GM12892 (cell line): Measurements from ENCODE around the gene CXorf49B.
"Not testable (repeated sequence)": the region's sequence is repeated elsewhere in the genome, so short reads cannot be mapped to it uniquely, and the experiment has no call there.

ENCODE experiments used
- POLR2A ChIP-seq: IDR thresholded peaks from 2 replicates; pipeline ENCODE4 v1.6.1; 2011; ENCODE audit warnings: low read depth, low read length, control low read depth
- POLR2AphosphoS5 ChIP-seq: IDR thresholded peaks from 2 replicates; pipeline ENCODE4 v1.6.1; 2011; ENCODE audit warnings: low read depth, low read length, control low read depth
- TAF1 ChIP-seq: IDR thresholded peaks from 2 replicates; pipeline ENCODE4 v1.6.1; 2011; ENCODE audit warnings: low read depth, mild to moderate bottlenecking, control low read depth, low read length, borderline replicate concordance

DNA sequence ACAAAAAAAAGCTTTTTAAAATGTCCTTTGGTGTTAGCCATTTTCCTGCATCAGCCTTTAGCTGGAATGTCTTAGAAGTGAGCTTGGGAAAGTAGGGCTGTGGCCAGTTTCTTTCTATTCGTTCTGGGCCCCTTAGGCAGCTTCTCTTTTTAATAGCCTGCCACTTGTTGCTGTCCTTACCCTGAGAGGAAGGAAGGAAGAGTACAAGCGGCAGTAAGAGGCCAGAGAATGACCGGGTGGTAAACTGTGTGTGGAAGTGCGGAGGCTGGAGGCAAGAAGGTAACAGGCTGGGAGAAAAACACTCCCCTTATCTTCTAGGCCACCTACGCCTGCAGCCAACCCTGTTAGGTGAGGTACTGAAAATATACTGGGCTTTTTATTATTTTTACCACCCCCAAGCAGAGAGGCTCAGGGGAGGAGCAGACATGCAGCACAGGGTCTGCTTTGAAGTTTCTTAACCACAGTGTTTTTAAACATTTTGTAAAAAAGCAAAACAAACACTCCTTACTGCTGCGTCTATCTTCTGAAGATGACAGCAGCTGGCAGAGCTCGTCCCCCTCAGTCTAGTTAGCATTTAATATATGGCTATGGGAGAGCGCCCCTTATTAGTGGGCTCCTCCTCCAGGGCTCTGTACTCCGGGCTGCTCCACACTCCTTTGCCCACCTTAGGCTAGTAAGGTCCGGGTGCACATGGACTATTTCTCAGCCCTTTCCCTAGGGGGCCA, 19.2 kb downstream of the CXorf49B start:
- not testable (repeated sequence) for TF ChIP-seq POLR2A, TAF1, POLR2AphosphoS5
